B cell (primary cell): ENCODE results near the gene RUBCNL. TPM values are rescaled to one million over a fixed set of nuclear protein-coding genes. Genes with fewer than 3 reads are reported as not detected.
A peak's percentile ranks its signal among the peaks of the same experiment; 100 is the strongest.

ENCODE experiments used
- ATAC-seq: fragments of 200-7000 bp; cut with Tn5 transposase; one replicate; pipeline ENCODE4 v1.10.0; 2021; ENCODE audit warnings: low read depth, mild to moderate bottlenecking, moderate number of reproducible peaks, moderate library complexity
- CTCF ChIA-PET: fragments of 350-600 bp; sonication (Branson Sonifier 250); formaldehyde crosslinking; loops from one replicate; lab custom pipeline; 2021; ENCODE audit warnings: antibody characterized with exemption, inconsistent platforms; lab: Charles Lee
- POLR2A ChIA-PET: fragments of 350-600 bp; sonication (Branson Sonifier 250); formaldehyde crosslinking; loops from one replicate; lab custom pipeline; 2021; ENCODE audit warnings: antibody characterized with exemption; lab: Charles Lee
- DNase-seq: peaks from one replicate; pipeline ENCODE4 v3.0.0; 2013
- H2AFZ ChIP-seq: 2 replicates; pipeline ENCODE4 v1.6.1; 2012; ENCODE audit warnings: mild to moderate bottlenecking, low read depth, low read length; ENCODE audit not compliant: insufficient read depth, poor library complexity, severe bottlenecking
- H3K27ac ChIP-seq, 2 donors: 1 replicate in 1 of 2; 2 replicates in 1 of 2; pipeline ENCODE4 v1.5.1; 2012 to 2013; ENCODE audit warnings: low read length in 2 of 2, mild to moderate bottlenecking in 2 of 2, moderate library complexity in 1 of 2
- H3K27me3 ChIP-seq, 4 experiments: fragments of 200-600 bp in 1 of 4; sonication (generic) in 1 of 4; replicated peaks in 1 of 4; 1 replicate in 2 of 4; 2 replicates in 2 of 4; pipeline versions ENCODE4 v1.6.1 to v1.7.0; 2013 to 2016; ENCODE audit warnings: low read length in 3 of 4, mild to moderate bottlenecking in 2 of 4, mixed read lengths in 1 of 4, moderate library complexity in 1 of 4; ENCODE audit not compliant: insufficient read depth in 4 of 4, control insufficient read depth in 3 of 4; ENCODE audit errors: control extremely low read depth in 1 of 4
- H3K36me3 ChIP-seq, 2 experiments: replicated peaks in 1 of 2; 1 replicate in 1 of 2; 2 replicates in 1 of 2; pipeline versions ENCODE4 v1.6.1 to v1.7.1; 2013; ENCODE audit warnings: low read length in 1 of 2; ENCODE audit not compliant: insufficient read depth in 2 of 2, control insufficient read depth in 1 of 2; ENCODE audit errors: control extremely low read depth in 1 of 2, extremely low read depth in 1 of 2
- H3K4me1 ChIP-seq, 2 donors: fragments of 200-600 bp in 1 of 2; sonication (generic) in 1 of 2; 1 replicate in 1 of 2; 2 replicates in 1 of 2; pipeline versions ENCODE4 v1.5.1 to v1.6.1; 2013 to 2017; ENCODE audit warnings: low read length in 2 of 2; ENCODE audit not compliant: control insufficient read depth in 2 of 2, insufficient read depth in 2 of 2
- H3K4me2 ChIP-seq: replicated peaks from 2 replicates; pipeline ENCODE3; 2012; ENCODE audit warnings: mild to moderate bottlenecking, low read depth, low read length; ENCODE audit not compliant: poor library complexity, severe bottlenecking
- H3K4me3 ChIP-seq, 5 experiments: fragments of 200-600 bp in 1 of 5; sonication (generic) in 1 of 5; 1 replicate in 3 of 5; 2 replicates in 2 of 5; pipeline versions ENCODE4 v1.5.1 to v1.7.0; 2011 to 2016; ENCODE audit warnings: low read length in 4 of 5, mild to moderate bottlenecking in 4 of 5, low read depth in 2 of 5, control low read depth in 1 of 5, moderate library complexity in 1 of 5; ENCODE audit not compliant: insufficient read depth in 1 of 5; ENCODE audit errors: control extremely low read depth in 1 of 5, extremely low read depth in 1 of 5
- H3K79me2 ChIP-seq: fragments of 200-600 bp; sonication (generic); one replicate; pipeline ENCODE4 v1.6.0; 2016; ENCODE audit warnings: low read length; ENCODE audit not compliant: control insufficient read depth, insufficient read depth
- H3K9ac ChIP-seq: fragments of 200-600 bp; sonication (generic); 2 replicates; pipeline ENCODE4 v1.6.1; 2017; ENCODE audit warnings: mild to moderate bottlenecking, low read length, moderate library complexity
- H3K9me3 ChIP-seq, 3 donors: one replicate each; pipeline versions ENCODE4 v1.6.1 to v1.7.1; 2013; ENCODE audit warnings: low read length in 2 of 3; ENCODE audit not compliant: control insufficient read depth in 2 of 3, insufficient read depth in 1 of 3; ENCODE audit errors: control extremely low read depth in 1 of 3
- H4K20me1 ChIP-seq: 2 replicates; pipeline ENCODE4 v1.6.0; 2012; ENCODE audit warnings: mild to moderate bottlenecking, low read length; ENCODE audit not compliant: insufficient read depth, control insufficient read depth, poor library complexity, severe bottlenecking
- H3K27ac Mint-ChIP-seq: one replicate; pipeline ENCODE4 v1.8.0; 2021; ENCODE audit warnings: mixed read lengths
- H3K27me3 Mint-ChIP-seq: one replicate; pipeline ENCODE4 v1.8.0; 2021; ENCODE audit warnings: mixed read lengths
- H3K4me1 Mint-ChIP-seq: one replicate; pipeline ENCODE4 v1.8.0; 2021; ENCODE audit warnings: mixed read lengths
- H3K4me3 Mint-ChIP-seq: one replicate; pipeline ENCODE4 v1.8.0; 2021; ENCODE audit warnings: mixed read lengths
- H3K9me3 Mint-ChIP-seq: one replicate; pipeline ENCODE4 v1.8.0; 2022; ENCODE audit warnings: mixed read lengths; ENCODE audit not compliant: insufficient read depth
- CTCF ChIP-seq: fragments of 200-600 bp; IDR thresholded peaks from one replicate; pipeline ENCODE4 v1.8.0; 2022; ENCODE audit warnings: antibody characterized with exemption, mild to moderate bottlenecking
- EZH2 ChIP-seq: IDR thresholded peaks from 2 replicates; pipeline ENCODE4 v1.6.1; 2012; ENCODE audit warnings: borderline replicate concordance, low read depth, mild to moderate bottlenecking, moderate library complexity, low read length; ENCODE audit not compliant: insufficient read depth, poor library complexity, severe bottlenecking
- WGBS: methylation state at CpG from one replicate; pipeline ENCODE4 v1.1.5; 2013; ENCODE audit warnings: missing lambda C conversion rate; ENCODE audit not compliant: insufficient coverage; 5-methylcytosine and 5-hydroxymethylcytosine counted together
- intact Hi-C: fragments of 100-400 bp; cut with micrococcal nuclease; formaldehyde crosslinking; loops from one replicate; pipeline ENCODE4 v1.10.0; 2022
- polyA plus RNA-seq: library from polyadenylated mRNA; depleted of rRNA; stranded (reverse); fragments of >200 nt; gene quantifications from 2 replicates; pipeline ENCODE4 v1.2.3, GENCODE V29; 2012
- total RNA-seq, 2 donors: library from RNA; stranded (reverse); fragments of 120-200 nt in 1 of 2; gene quantifications; 1 replicate in 1 of 2; 2 replicates in 1 of 2; pipeline versions ENCODE4 v1.2.3 to v1.2.4, GENCODE V29; 2013 to 2022

The RUBCNL gene
- total and polyA plus RNA-seq, 2 donors (not counting 1 experiment from before 2014, with no cell fraction given), result 185 to 370 TPM

GRCh38 chr13:46374710-46375109 is 12.3 kb downstream of the RUBCNL start:
- H3K27me3 ChIP-seq, result no peaks in the 10 kb centered on the region
- intact Hi-C loops, result loop anchor here (1.0 to 10.0 kb wide), 5 partner anchors 8 to 420 kb away; partner anchors contain the start of genes ESD, LCP1 and LRCH1
- 0% methylated on average over 1 of the region's 2 CpGs for WGBS
- Mint-ChIP-seq H3K4me3 (peak overlapping the region; percentile 94), H3K9me3 (no peaks in the 10 kb centered on the region), H3K4me1 (peaks cover 87% of the 10 kb centered on the region), H3K27ac (peak overlapping the region; percentile 96), H3K27me3 (no peaks in the 10 kb centered on the region)
- peak overlapping the region; percentile 25 for H3K9ac ChIP-seq
- TF ChIP-seq EZH2, result no peak
- TF ChIP-seq CTCF, result no peak
- peaks cover 7% of the 10 kb centered on the region for H4K20me1 ChIP-seq
- H3K9me3 ChIP-seq, result peaks cover 0 to 11% (median 0%) of the 10 kb centered on the region in 3 donors
- peak; percentile 60 for ATAC-seq
- H3K36me3 ChIP-seq, result peaks cover 15 to 57% of the 10 kb centered on the region in 2 experiments
- H3K4me3 ChIP-seq, result peak overlapping the region; percentile 7 to 44 (median 42)
- peak overlapping the region; percentile 84 to 97 for H3K27ac ChIP-seq
- peaks cover 97 to 99% of the 10 kb centered on the region in 2 donors for H3K4me1 ChIP-seq
- DNase-seq, result peak; percentile 88
- POLR2A ChIA-PET, result interaction anchor here (3.9 to 5.9 kb wide), 2 partner anchors 10 to 12 kb away, joined by 25 to 50 read pairs; partner anchors contain the start of gene RUBCNL
- H3K4me2 ChIP-seq, result peak overlapping the region; percentile 77
- CTCF ChIA-PET, result interaction anchor here (1.8 to 12.3 kb wide), 2 partner anchors 10 to 14 kb away, joined by 4 to 113 read pairs; partner anchors contain the start of gene RUBCNL
- H3K79me2 ChIP-seq, result peaks cover 100% of the 10 kb centered on the region
- peak overlapping the region; percentile 43 for H2AFZ ChIP-seq

DNA sequence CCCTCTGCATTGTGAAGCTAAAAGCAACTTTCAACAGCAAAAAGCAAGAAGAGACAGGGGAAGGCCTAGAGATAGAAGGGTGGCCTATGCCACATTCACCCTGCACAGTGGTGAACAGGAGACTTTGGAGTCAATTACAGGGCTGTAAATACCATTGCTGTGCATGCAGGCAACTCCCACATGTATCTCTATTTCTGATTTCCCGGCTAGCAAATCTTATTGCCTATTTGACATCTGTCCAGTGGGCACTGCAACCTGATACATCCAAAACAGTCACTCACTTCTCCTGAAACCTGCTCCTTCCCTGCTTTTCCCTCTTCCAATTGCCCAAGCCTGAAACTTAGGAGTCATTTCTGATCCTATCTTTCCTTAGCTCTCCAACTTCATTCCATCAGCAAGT is 13.4 kb downstream of the RUBCNL start:
- no peak for TF ChIP-seq CTCF
- POLR2A ChIA-PET, result interaction anchor here (0.6 to 5.9 kb wide), 5 partner anchors 11 to 209 kb away, joined by 3 to 50 read pairs (median 11); partner anchors contain the start of gene RUBCNL
- Histone ChIP-seq H2AFZ (no peak overlapping the region), H3K27ac (peak overlapping the region; percentile 84 to 97), H4K20me1 (peaks cover 18% of the 10 kb centered on the region), H3K36me3 (peaks cover 18 to 59% of the 10 kb centered on the region in 2 experiments), H3K4me2 (peak overlapping the region; percentile 77), H3K9me3 (peaks cover 0 to 11% (median 0%) of the 10 kb centered on the region in 3 donors), H3K79me2 (peaks cover 100% of the 10 kb centered on the region), H3K4me1 (peaks cover 97 to 99% of the 10 kb centered on the region in 2 donors), H3K9ac (peak overlapping the region; percentile 25), H3K27me3 (no peaks in the 10 kb centered on the region), H3K4me3 (peak overlapping the region; percentile 20 to 44 (median 36))
- Mint-ChIP-seq H3K4me1 (peaks cover 90% of the 10 kb centered on the region), H3K27ac (peak overlapping the region; percentile 96), H3K4me3 (peak overlapping the region; percentile 94), H3K9me3 (no peaks in the 10 kb centered on the region), H3K27me3 (no peaks in the 10 kb centered on the region)
- 68% methylated on average over 1 of the region's 1 CpG for WGBS
- intact Hi-C loops, result loop anchor here (1.0 to 10.0 kb wide), 5 partner anchors 9 to 421 kb away; partner anchors contain the start of genes ESD, LCP1 and LRCH1
- ATAC-seq (no peak), DNase-seq (peak; percentile 16)
- CTCF ChIA-PET, result interaction anchor here (1.1 to 12.3 kb wide), 5 partner anchors 9 to 17 kb away, joined by 3 to 113 read pairs (median 5); partner anchors contain the start of gene RUBCNL
